HG03039 (cell line): Measurements from ENCODE around the gene CFHR5.
"Not testable (repeated sequence)": the region's sequence is repeated elsewhere in the genome, so short reads cannot be mapped to it uniquely, and the experiment has no call there.

Experiments
- ATAC-seq: cut with Tn5 transposase; IDR thresholded peaks from one replicate; pipeline ENCODE4 v1.9.1; 2021; ENCODE audit warnings: mild to moderate bottlenecking, moderate library complexity; ENCODE audit not compliant: unreplicated experiment

Gene CFHR5

DNA sequence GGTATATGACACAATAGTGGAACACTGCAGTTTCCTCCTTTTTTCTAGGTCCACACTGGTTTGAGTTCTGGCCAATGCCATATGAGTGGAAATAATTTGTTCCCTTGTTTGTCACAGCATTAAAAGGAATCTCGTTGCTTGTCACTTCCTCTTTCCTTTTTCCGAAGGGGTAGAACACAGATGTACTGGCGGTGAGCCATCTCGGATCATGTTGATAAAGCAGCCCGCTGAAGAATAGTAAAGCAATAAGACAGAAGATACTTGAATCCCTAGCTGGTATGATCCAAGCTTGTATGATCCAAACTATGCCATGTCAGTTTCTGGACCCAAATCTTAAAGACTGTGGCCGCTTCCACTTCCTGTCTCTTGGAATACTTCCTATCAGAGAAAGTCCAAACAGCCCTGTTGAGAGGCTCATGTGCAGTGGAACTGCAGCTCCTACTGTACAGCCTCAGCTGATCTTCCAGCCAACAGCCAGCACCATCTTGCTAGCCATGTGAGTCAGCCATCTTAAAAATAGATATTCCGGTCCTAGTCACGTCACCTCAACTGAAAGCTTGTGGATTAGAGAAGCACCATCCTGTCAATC, 40.3 kb downstream of the CFHR5 start:
- no peak for ATAC-seq

DNA sequence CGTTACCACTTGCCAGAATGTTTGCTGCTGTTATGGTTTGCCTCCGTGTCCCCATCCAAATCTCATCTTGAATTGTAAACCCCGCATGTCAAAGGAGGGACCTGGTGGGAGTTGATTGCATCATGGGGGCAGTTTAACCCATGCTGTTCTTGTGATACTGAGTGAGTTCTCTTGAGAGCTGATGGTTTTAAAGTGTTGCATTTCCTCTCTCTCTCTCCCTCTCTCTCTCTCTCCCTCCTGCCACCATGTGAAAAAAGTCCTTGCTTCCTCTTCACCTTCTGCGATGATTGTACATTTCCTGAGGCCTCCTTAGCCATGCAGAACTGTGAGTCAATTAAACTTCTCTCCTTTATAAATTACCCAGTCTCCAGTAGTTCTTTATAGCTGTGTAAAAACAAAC, 44.4 kb downstream of the CFHR5 start:
- ATAC-seq, result no peak

DNA sequence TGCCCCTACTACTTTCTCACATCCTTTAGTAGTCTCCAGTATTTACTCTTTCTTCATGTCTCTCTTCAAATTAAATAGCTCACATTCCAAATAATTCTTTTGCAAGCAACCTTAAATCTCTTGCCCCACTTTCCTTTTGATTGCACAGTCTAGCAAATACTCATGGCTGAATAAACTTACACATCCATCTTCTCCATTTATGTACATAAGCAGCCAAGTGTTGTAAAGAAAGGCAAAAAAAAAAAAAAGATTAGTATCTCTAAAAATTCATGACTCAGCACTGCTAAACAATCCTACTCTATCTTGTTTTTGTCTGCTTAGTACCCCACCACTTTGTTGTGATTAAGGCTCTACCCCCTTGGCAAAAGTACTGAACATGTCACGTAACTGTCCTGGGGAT, 47.1 kb downstream of the CFHR5 start:
- ATAC-seq, result no peak

DNA sequence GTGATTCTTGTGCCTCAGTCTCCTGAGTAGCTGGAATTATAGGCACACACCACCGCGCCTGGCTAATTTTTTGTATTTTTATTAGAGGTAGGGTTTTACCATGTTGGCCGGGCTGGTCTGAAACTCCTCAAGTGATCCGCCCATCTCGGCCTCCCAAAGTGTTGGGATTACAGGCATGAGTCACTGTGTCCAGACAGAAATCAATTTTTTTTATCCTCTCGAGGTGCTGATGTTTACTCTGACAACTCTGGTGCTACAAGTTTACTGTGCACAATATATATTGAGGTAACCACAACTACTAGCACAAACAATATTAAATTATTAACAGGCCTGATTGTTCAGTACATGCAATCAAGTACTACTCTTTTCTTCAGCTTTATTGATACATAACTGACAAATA, 50.0 kb downstream of the CFHR5 start:
- no peak for ATAC-seq

DNA sequence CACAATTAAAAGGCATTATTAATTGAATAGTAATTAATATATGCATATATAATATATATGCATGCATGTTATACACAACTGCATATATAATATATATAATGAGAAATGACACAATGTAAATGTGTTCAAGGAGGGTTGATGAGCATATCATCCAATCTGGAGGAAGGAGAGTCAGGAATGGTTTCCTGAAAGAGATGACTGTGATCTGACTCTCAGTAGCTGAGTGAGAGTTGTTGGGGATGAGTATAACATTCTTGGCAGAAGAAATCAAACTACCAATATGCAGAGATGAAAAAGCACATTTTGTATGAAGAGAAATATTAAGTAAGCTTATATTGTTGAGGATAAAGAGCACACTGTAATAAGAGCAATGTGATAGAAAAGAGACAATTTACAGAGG, 52.4 kb downstream of the CFHR5 start:
- no peak for ATAC-seq

DNA sequence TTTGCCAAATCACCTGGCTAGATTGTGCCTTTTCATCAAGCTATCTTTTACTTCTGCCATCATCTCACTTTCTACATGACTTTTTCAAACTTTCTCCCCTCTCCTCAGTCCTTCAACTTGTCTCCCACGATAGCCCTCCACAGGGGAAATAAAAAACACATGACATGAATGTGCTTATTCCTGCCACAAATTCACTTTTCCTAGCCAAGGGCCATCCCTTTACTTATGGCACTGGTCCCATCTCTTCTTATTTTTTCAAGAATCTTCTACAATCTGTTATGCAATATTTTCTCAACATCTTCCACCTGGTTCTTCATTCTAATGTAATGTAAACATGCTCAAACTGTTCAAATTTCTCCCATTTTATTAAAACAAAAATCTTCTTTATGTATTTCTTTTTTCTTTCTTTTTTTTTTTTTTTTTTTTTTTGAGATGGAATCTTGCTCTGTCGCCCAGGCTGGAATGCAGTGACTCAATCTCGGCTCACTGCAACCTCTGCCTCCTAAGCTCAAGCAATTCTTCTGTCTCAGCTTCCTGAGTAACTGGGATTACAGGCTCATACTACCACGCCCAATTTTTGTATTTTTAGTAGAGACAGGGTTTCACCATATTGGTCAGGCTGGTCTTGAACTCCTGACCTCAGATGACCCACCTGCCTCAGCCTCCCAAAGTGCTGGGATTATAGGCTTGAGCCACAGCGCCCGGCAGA, 57.4 kb downstream of the CFHR5 start:
- ATAC-seq, result not testable (repeated sequence)

DNA sequence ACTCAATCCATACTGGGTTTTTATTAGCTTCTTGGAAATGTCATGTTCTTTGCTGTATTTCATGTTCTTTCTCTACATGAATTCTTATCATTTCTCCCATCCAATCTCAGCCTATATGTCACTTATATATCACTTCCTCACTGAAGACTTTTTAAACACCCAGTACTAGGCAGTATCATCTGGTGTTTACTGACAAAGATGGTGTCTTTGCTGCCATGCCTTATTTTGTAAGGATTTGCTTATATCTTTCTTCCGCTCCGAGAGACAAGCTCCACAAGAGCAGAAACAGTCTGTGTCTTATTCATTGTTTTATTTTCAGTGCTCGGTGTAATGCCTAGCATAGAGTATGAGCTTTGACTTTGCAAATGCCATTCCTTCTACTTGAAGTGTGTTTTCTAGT, 59.5 kb downstream of the CFHR5 start:
- no peak for ATAC-seq

DNA sequence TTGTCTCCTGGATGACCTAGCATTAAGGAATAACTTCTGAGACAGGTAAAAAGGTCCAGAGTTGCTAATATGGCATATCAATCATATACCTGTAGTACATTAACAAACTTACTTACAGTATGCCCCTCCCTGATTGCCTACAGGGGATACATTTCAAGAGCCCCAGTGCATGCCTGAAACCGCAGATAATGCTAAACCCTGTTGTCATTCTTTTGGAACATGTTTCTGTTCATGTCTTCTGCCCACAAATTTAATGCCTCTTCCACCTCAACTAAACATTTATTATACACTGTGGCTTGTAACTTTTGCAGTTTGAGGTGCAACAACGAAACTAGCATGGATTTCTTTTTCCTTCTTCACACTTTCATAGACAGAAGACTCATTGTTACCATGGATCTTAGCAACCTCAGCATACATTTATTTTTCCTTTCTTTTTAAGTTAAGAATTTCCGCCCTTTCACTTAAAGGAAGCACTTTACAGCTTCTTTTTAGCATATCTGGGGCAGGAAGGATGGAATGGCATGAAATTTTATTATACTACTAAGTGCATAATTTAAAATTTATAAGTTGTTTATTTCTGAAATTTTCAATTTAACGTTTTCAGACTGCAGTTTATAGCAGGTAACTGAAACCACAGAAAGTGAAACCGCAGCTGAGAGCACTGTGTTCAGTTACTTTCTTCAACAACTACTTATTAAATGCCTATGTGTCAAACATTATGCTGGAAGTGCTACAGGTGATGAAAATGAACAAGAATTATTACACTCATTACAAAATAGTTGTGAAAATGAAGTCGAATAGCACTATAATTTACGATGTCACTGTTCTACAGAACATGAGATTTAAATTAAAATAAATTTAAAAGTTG, 64.4 kb downstream of the CFHR5 start:
- peak; percentile 70 for ATAC-seq

DNA sequence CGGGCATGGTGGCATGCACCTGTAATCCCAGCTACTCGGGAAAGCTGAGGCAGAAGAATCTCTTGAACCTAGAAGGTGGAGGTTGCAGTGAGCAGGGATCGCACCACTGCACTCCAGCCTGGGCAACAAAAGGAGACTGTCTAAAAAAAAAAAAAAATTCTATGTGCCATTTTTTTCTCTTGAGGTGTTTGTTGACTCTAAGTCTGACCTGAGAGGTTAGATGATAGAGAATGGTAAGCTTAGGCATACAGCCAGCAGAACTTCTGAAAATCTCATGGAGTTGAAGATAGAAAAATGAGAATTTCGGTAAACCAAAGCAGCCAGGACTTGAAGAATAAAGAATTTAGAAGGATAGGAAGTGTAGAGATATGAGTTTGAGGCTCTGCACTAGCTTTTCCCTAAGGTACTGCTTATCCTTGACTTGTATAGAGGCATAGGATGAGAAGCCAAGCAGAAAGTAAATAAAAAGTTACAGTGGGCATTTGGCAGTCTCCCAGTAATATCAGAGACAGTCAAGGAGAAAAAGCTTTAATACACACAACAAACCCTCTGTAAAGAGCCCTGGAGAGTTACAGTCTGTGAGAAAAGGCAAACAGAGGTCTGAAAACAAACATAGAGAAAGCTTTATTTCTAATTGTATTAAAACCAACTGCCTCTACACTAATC, 65.5 kb downstream of the CFHR5 start:
- ATAC-seq, result no peak

DNA sequence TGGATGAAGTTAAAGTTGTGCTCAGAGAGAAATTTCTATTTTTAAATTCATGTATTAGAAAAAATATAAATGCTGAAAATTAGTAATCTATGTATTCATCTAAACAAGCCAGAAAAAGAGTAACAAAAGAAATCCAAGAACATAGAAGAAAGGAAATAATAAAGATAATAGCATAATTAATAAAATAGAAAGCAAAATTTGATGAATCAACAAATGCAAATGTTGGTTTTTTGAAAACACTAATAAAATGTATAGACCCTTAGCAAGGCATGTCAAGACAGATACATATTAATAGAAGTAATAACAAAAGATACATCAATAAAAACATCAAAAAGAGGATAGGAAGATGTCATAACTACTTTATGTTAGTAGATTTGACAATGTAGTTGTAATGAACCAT, 71.7 kb downstream of the CFHR5 start:
- ATAC-seq, result no peak
